IMR-90 (cell line): ENCODE results near the gene VPS26C. TPM values are rescaled to one million over a fixed set of nuclear protein-coding genes. Genes with fewer than 3 reads are reported as not detected.

Experiments used
- ATAC-seq: fragments of 200-7000 bp; cut with Tn5 transposase; 2 replicates; pipeline ENCODE4 v1.9.1; 2020; ENCODE audit warnings: low read depth, mild to moderate bottlenecking, moderate library complexity
- BruUV-seq: library from RNA; stranded (reverse); fragments of 400-500 nt; replicated peaks from 2 replicates; lab custom pipeline; 2021; lab: Mats Ljungman, UMichigan
- CTCF ChIA-PET: fragments of 300-600 bp; formaldehyde crosslinking; extraction: SDS; loops from one replicate; lab custom pipeline; 2021; ENCODE audit warnings: antibody characterized with exemption; lab: Yijun Ruan, JAX
- POLR2A ChIA-PET: fragments of 300-600 bp; sonication (Branson Sonifier 250); formaldehyde crosslinking; loops from one replicate; lab custom pipeline; 2022; ENCODE audit warnings: antibody characterized with exemption; ENCODE audit not compliant: unreplicated experiment; lab: Charles Lee
- DNase-seq: peaks from one replicate; pipeline ENCODE4 v3.0.0; 2013
- H2AFZ ChIP-seq: replicated peaks from 2 replicates; pipeline ENCODE3; 2013; ENCODE audit warnings: low read length, mild to moderate bottlenecking; ENCODE audit not compliant: poor library complexity
- H2AK5ac ChIP-seq: 2 replicates; pipeline ENCODE4 v1.6.1; 2013; ENCODE audit warnings: low read depth, low read length, inconsistent platforms
- H2AK9ac ChIP-seq: replicated peaks from 2 replicates; pipeline ENCODE3; 2013; ENCODE audit warnings: mild to moderate bottlenecking, low read depth, low read length, moderate library complexity; ENCODE audit not compliant: poor library complexity
- H2BK120ac ChIP-seq: 2 replicates; pipeline ENCODE4 v1.6.1; 2013; ENCODE audit warnings: low read depth, low read length, inconsistent platforms
- H2BK15ac ChIP-seq: 3 replicates; pipeline ENCODE4 v1.6.1; 2013; ENCODE audit warnings: low read depth, low read length, inconsistent platforms
- H2BK20ac ChIP-seq: 2 replicates; pipeline ENCODE4 v1.6.1; 2013; ENCODE audit warnings: low read depth, mild to moderate bottlenecking, inconsistent platforms, low read length, moderate library complexity
- H2BK5ac ChIP-seq: 2 replicates; pipeline ENCODE4 v1.6.1; 2013; ENCODE audit warnings: mild to moderate bottlenecking, low read depth, low read length, inconsistent platforms; ENCODE audit not compliant: poor library complexity, severe bottlenecking
- H3K14ac ChIP-seq: replicated peaks from 2 replicates; pipeline ENCODE4 v1.6.1; 2013; ENCODE audit warnings: low read depth, low read length, inconsistent platforms
- H3K18ac ChIP-seq: 2 replicates; pipeline ENCODE4 v1.6.1; 2013; ENCODE audit warnings: low read depth, low read length, control low read depth
- H3K23ac ChIP-seq: 2 replicates; pipeline ENCODE4 v1.6.1; 2013; ENCODE audit warnings: low read depth, low read length, inconsistent platforms
- H3K27ac ChIP-seq: 2 replicates; pipeline ENCODE4 v1.5.1; 2013; ENCODE audit warnings: mild to moderate bottlenecking, control low read depth, low read length; ENCODE audit not compliant: insufficient read depth
- H3K27me3 ChIP-seq: 2 replicates; pipeline ENCODE4 v1.6.1; 2013; ENCODE audit warnings: low read length; ENCODE audit not compliant: control insufficient read depth, insufficient read depth
- H3K36me3 ChIP-seq: 2 replicates; pipeline ENCODE4 v1.6.1; 2013; ENCODE audit warnings: low read length, mixed read lengths; ENCODE audit not compliant: control insufficient read depth, insufficient read depth
- H3K4ac ChIP-seq: 2 replicates; pipeline ENCODE4 v1.6.1; 2013; ENCODE audit warnings: low read depth, low read length, inconsistent platforms
- H3K4me1 ChIP-seq: 2 replicates; pipeline ENCODE4 v1.6.1; 2013; ENCODE audit warnings: low read length, mixed read lengths; ENCODE audit not compliant: control insufficient read depth, insufficient read depth
- H3K4me2 ChIP-seq: 2 replicates; pipeline ENCODE4 v1.6.1; 2013; ENCODE audit warnings: low read depth, mild to moderate bottlenecking, control low read depth, low read length, moderate library complexity
- H3K4me3 ChIP-seq: 2 replicates; pipeline ENCODE4 v1.5.1; 2013; ENCODE audit warnings: low read depth, mild to moderate bottlenecking, control low read depth, low read length, moderate library complexity; ENCODE audit not compliant: insufficient read depth
- H3K56ac ChIP-seq: 2 replicates; pipeline ENCODE4 v1.6.1; 2013; ENCODE audit warnings: low read length, inconsistent platforms; ENCODE audit not compliant: insufficient read depth; ENCODE audit errors: extremely low read depth
- H3K79me1 ChIP-seq, 2 experiments: 2 replicates each; pipeline ENCODE4 v1.6.1; 2013; ENCODE audit warnings: low read length in 2 of 2, inconsistent platforms in 1 of 2, low read depth in 1 of 2
- H3K9ac ChIP-seq: 2 replicates; pipeline ENCODE4 v1.6.1; 2013; ENCODE audit warnings: low read depth, low read length, control low read depth
- H3K9me1 ChIP-seq: 2 replicates; pipeline ENCODE4 v1.6.1; 2013; ENCODE audit warnings: low read length, inconsistent platforms; ENCODE audit not compliant: insufficient read depth
- H3K9me3 ChIP-seq: 2 replicates; pipeline ENCODE4 v1.6.1; 2013; ENCODE audit warnings: low read length; ENCODE audit not compliant: control insufficient read depth, insufficient read depth
- H4K20me1 ChIP-seq: 2 replicates; pipeline ENCODE4 v1.6.1; 2013; ENCODE audit warnings: low read length, inconsistent platforms; ENCODE audit not compliant: insufficient read depth
- H4K5ac ChIP-seq: 2 replicates; pipeline ENCODE4 v1.6.1; 2013; ENCODE audit warnings: mild to moderate bottlenecking, low read depth, low read length, control low read depth
- H4K8ac ChIP-seq, 2 experiments: 2 replicates each; pipeline ENCODE4 v1.6.1; 2013; ENCODE audit warnings: low read depth in 2 of 2, low read length in 2 of 2, control low read depth in 1 of 2, inconsistent platforms in 1 of 2
- H4K91ac ChIP-seq: 2 replicates; pipeline ENCODE4 v1.6.1; 2013; ENCODE audit warnings: low read depth, low read length, inconsistent platforms; ENCODE audit not compliant: insufficient read depth
- BHLHE40 ChIP-seq: fragments of 150-350 bp; IDR thresholded peaks from 2 replicates; pipeline ENCODE4 v1.6.1; 2016; ENCODE audit warnings: mild to moderate bottlenecking, low read depth, low read length
- CHD1 ChIP-seq: IDR thresholded peaks from 2 replicates; pipeline ENCODE4 v1.6.1; 2012; ENCODE audit warnings: low read depth, low read length, improper control_type of control experiment
- FOS ChIP-seq: fragments of 150-350 bp; IDR thresholded peaks from 2 replicates; pipeline ENCODE4 v1.6.1; 2016; ENCODE audit warnings: low read depth, low read length
- MAFK ChIP-seq: IDR thresholded peaks from 2 replicates; pipeline ENCODE4 v1.6.1; 2012; ENCODE audit warnings: low read depth, low read length, improper control_type of control experiment
- NFE2L2 ChIP-seq: fragments of 150-350 bp; IDR thresholded peaks from 2 replicates; pipeline ENCODE4 v1.6.1; 2016; ENCODE audit warnings: low read depth, mild to moderate bottlenecking, low read length
- RCOR1 ChIP-seq: IDR thresholded peaks from 2 replicates; pipeline ENCODE4 v1.6.1; 2012; ENCODE audit warnings: mild to moderate bottlenecking, low read length, improper control_type of control experiment; ENCODE audit not compliant: insufficient replicate concordance
- WGBS, 2 experiments: methylation state at CpG; one replicate each; pipeline versions ENCODE4 v1.1.5 to v1.1.7; 2013; ENCODE audit warnings: missing lambda C conversion rate in 2 of 2; ENCODE audit not compliant: insufficient read length in 1 of 2; ENCODE audit errors: extremely low coverage in 2 of 2; 5-methylcytosine and 5-hydroxymethylcytosine counted together
- dilution Hi-C: fragments of 300-500 bp; cut with HindIII; formaldehyde crosslinking; loops from one replicate; pipeline ENCODE4 v1.14.3; 2018; ENCODE audit warnings: low sequenced_read_pairs; ENCODE audit not compliant: unreplicated experiment
- in situ Hi-C: fragments of 300-500 bp; cut with MboI; formaldehyde crosslinking; loops from 3 replicates; pipeline ENCODE4 v1.14.3; 2019; ENCODE audit warnings: low sequenced_read_pairs, inconsistent platforms, mixed read lengths
- intact Hi-C: fragments of 100-400 bp; cut with micrococcal nuclease; formaldehyde crosslinking; loops from 2 replicates; pipeline ENCODE4 v1.10.0; 2022
- polyA plus RNA-seq, 3 experiments: library from polyadenylated mRNA; depleted of rRNA; stranded (reverse); fragments of >200 nt; gene quantifications; 2 replicates each; pipeline ENCODE4 v1.2.3, GENCODE V29; 2012; ENCODE audit warnings: low replicate concordance in 1 of 3
- total RNA-seq: library from RNA; depleted of rRNA; stranded (reverse); fragments of >200 nt; gene quantifications from 2 replicates; pipeline ENCODE4 v1.2.3, GENCODE V29; 2012
- TF ChIP-seq, protein P1 (sequence below): fragments of 150-350 bp; IDR thresholded peaks from 2 replicates; pipeline ENCODE4 v1.6.1; 2016; ENCODE audit warnings: low read depth, mild to moderate bottlenecking, low read length, moderate library complexity, borderline replicate concordance
- TF ChIP-seq, protein P2 (sequence below): fragments of 150-350 bp; IDR thresholded peaks from 2 replicates; pipeline ENCODE4 v1.6.1; 2017; ENCODE audit warnings: mild to moderate bottlenecking, antibody characterized with exemption, low read length, low read depth

The VPS26C gene
- total and polyA plus RNA-seq, 2 of the 4 experiments (the other 2 are of a cell fraction): 30.0 to 36.6 TPM

DNA sequence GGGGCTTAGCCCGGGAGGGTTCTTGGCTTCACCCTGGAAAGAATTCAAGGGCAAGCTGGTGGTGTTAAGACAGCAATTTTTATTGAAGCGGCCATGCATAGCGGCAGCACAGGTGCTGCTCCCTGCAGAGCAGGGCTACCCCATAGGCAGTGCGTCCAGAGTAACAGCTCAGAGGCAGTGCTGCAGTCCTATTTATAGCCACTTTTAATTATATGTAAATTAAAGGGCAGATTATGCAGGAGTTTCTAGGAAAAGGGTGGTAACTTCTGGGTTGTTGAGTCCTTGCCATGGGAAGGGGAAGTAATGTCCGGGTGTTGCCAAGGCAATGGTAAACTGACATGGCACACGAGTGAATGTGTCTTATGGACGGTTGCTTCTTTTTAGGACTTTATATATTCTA, 57.0 kb downstream of the VPS26C start:
- H3K18ac ChIP-seq: no peak overlapping the region
- in situ Hi-C loops: no loop called here
- ChIA-PET POLR2A (no interaction called here), CTCF (no interaction called here)
- ATAC-seq (no peak), DNase-seq (no peak)
- intact Hi-C loops: no loop called here
- H2BK20ac ChIP-seq: no peak overlapping the region
- no peaks in the 10 kb centered on the region for H3K27me3 ChIP-seq
- H2BK120ac ChIP-seq: no peak overlapping the region
- no peak overlapping the region for H4K8ac ChIP-seq
- H3K4me2 ChIP-seq: no peak overlapping the region
- dilution Hi-C loops: no loop called here
- no peaks in the 10 kb centered on the region for H3K9me3 ChIP-seq
- no peak overlapping the region for H3K56ac ChIP-seq
- H2AK9ac ChIP-seq: no peak overlapping the region
- TF ChIP-seq CHD1 (no peak), RCOR1 (no peak), BHLHE40 (no peak), NFE2L2 (no peak), MAFK (no peak), FOS (no peak)
- TF ChIP-seq, protein P1, sequence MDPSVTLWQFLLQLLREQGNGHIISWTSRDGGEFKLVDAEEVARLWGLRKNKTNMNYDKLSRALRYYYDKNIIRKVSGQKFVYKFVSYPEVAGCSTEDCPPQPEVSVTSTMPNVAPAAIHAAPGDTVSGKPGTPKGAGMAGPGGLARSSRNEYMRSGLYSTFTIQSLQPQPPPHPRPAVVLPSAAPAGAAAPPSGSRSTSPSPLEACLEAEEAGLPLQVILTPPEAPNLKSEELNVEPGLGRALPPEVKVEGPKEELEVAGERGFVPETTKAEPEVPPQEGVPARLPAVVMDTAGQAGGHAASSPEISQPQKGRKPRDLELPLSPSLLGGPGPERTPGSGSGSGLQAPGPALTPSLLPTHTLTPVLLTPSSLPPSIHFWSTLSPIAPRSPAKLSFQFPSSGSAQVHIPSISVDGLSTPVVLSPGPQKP: no peak
- TF ChIP-seq, protein P2, sequence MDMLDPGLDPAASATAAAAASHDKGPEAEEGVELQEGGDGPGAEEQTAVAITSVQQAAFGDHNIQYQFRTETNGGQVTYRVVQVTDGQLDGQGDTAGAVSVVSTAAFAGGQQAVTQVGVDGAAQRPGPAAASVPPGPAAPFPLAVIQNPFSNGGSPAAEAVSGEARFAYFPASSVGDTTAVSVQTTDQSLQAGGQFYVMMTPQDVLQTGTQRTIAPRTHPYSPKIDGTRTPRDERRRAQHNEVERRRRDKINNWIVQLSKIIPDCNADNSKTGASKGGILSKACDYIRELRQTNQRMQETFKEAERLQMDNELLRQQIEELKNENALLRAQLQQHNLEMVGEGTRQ: no peak
- no peak overlapping the region for H3K4ac ChIP-seq
- H2AFZ ChIP-seq: no peak overlapping the region
- no peaks in the 10 kb centered on the region for H3K79me1 ChIP-seq
- no peak overlapping the region for H2BK15ac ChIP-seq
- no peak overlapping the region for H3K27ac ChIP-seq
- H3K4me3 ChIP-seq: no peak overlapping the region
- no peaks in the 10 kb centered on the region for H3K36me3 ChIP-seq
- BruUV-seq: no TSS peak
- no peak overlapping the region for H2BK5ac ChIP-seq
- peaks cover 5% of the 10 kb centered on the region for H3K4me1 ChIP-seq
- peaks cover 2% of the 10 kb centered on the region; the same call in 1 of the 2 replicates for H3K9me1 ChIP-seq
- no peak overlapping the region for H4K5ac ChIP-seq
- H3K14ac ChIP-seq: no peak overlapping the region
- no CpG with 5 or more reads among the region's 7 CpGs for WGBS, 2 experiments
- H3K9ac ChIP-seq: no peak overlapping the region
- H3K23ac ChIP-seq: no peak overlapping the region
- no peak overlapping the region for H2AK5ac ChIP-seq
- H4K91ac ChIP-seq: no peak overlapping the region
- no peaks in the 10 kb centered on the region; the same call in none of the 2 replicates for H4K20me1 ChIP-seq
